GM18951 (cell line): ENCODE data around the gene KIF5B.
"Not testable (repeated sequence)": the region's sequence is repeated elsewhere in the genome, so short reads cannot be mapped to it uniquely, and the experiment has no call there.

ENCODE experiments used
- POLR2A ChIP-seq: IDR thresholded peaks from 4 replicates; pipeline ENCODE4 v1.6.1; 2011; ENCODE audit warnings: mild to moderate bottlenecking; ENCODE audit not compliant: insufficient read length, insufficient read depth; ENCODE audit errors: extremely low read depth
- in situ Hi-C: fragments of 300-500 bp; cut with MboI; formaldehyde crosslinking; loops from one replicate; pipeline ENCODE4 v1.12.0; 2022; ENCODE audit warnings: low sequenced_read_pairs, mixed read lengths, inconsistent platforms; ENCODE audit not compliant: unreplicated experiment

Gene KIF5B

DNA sequence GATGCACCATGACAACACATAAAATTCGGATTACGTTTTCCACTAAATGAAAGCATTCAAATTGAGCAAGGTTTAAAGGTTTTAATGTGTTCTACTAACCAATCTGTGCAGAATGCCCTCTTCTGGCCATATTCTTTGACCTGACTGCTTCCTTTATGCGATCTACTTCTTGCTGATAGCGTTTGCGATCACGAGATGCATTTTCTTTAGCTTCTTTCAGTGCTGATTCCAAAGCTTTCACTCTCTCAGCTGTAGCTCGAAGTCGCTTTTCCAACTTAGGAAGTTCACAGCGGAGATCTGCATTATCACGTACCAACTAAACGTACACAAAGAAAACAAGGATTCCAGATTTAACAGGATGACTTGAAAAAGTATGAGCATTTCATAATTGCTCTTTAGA is 39.2 kb downstream of the KIF5B start:
- no peak for TF ChIP-seq POLR2A
- in situ Hi-C loops, result no loop called here

DNA sequence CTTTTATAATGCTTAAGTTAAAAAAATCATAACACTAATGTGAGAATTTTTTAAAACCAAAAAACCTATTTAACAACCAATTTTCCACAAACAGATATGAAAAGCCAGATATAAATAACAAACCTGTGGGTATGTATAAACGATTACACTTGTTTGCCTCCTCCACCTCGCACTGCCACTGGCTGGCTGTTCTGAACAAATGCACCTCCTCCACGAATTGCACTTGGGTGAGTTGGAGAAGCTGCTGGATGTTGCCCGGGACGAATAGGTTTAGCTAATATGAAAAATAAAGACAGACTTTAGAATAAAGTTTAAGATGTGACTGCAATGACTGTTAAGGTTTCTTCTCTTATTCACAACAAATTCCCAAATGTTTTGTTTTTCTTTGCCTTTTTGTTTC is 40.8 kb downstream of the KIF5B start:
- no peak for TF ChIP-seq POLR2A

DNA sequence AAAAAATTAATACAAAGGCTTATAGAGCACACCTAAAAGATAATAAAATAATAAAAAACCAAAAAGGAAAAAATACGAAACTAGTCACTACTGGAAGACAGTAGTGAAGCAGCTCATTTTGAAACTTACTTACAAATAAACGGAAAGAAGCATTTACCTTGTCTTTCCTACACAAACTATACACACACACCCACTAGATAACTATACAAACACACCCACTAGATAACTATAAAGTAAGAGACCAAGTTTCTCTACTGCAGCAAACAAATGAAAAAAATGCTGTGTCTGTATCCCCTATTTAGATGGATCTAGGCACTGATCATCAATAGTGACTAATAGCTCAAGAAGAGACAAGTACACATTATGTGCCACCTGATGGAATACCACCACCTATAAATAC is 49.2 kb downstream of the KIF5B start:
- no peak for TF ChIP-seq POLR2A
- in situ Hi-C loops, result no loop called here

More for the DNA sequence above, 40.8 kb downstream of the KIF5B start:
- in situ Hi-C loops, result no loop called here

DNA sequence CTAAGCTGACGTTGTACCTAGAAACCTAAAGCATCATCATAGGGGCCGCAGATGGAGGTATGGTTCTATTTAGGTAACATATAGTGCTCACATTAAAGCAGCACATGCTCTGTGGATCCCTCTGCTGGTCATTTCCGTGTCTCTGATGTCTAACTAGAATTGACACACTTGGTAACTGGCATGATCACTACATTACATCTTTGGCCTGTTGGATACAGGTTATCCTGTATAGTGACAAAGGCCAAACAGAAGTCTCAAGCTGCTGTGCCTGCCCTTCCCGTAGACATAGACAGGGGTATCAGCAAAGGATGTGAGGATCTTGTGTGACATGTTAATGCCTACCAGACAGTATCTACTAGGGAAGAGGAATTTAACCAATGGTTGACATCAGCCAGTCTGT is 51.2 kb downstream of the KIF5B start:
- TF ChIP-seq POLR2A, result no peak
- in situ Hi-C loops, result no loop called here

DNA sequence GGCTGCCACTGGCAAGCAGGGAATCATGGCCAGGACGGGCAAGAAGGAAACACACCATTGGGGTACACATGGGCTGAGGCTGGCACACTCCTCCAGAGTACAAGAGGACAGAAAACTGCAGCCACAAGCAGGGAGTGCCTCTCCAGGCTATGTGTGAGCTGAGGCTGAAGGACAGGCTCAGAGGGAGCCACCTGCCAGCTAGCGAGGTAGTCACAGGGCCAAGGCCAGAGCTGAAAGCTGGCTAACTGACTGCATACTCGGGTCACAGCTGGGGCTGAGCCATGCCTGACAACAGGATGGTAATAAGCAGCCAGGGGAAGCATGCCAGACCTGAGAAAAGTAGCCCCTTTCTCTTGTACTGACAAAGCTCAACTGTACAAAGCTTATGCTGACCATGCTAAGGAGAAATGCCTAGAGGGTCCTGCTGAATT is 52.0 kb downstream of the KIF5B start:
- in situ Hi-C loops, result no loop called here
- TF ChIP-seq POLR2A, result no peak

DNA sequence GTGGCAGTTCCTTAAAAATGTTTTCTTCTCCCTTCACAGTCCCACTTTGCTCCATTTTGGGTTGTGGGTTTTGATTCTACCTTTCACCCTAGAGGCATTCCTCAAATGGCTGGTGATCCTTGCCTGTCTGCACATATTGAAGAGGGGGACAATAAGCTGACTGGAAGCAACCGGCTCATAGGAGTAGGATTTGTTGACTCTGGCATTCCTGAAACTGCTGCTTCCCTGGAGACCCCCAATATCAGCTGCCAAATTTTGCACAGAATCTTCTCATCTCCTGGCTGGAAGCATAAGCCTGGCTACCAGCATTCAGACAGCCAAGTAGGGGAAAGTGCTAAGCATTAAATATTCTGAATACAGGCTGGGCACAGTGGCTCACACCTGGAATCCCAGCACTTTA is 53.7 kb downstream of the KIF5B start:
- no peak for TF ChIP-seq POLR2A
- in situ Hi-C loops, result no loop called here

DNA sequence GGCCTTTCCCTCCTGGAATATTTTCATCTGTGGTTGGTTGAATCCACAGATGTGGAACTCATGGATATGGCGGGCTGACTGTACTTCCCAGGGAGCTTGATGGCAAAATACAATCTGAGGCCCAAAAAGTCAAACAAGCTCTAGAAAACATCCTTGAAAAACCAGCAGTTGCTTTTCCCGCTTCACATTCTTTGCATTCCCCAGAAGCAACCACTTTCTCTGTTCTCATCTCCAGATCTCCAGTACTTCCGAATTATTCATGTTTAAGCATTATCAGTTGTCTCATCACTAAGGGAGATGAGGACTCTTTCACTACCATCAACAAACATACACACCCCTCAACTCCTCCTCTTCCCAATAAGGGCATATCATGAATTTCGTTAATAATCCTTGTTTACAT is 55.3 kb downstream of the KIF5B start:
- no peak for TF ChIP-seq POLR2A
- in situ Hi-C loops, result no loop called here

DNA sequence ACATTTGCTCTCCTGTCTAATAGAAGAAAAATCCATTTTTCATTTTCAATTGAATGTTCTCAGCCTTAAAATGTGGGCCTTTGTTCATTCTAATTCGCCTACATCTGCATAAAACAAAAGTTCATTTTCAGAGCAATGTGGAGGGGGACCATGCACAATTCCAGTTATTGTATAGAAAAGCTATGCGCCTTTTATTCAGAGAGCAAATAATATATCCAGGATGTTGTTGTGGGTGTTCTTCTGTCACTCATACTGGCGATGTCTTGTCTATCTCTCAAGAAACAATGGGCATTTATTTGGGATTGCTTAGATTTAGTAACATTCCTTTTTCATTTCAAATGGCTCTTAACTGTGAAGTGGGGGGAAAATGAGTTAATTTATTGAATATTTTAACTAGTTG is 56.4 kb downstream of the KIF5B start:
- in situ Hi-C loops, result loop anchor here (5.0 kb wide), 1 partner anchor 133 kb away; no protein-coding TSS in a partner anchor
- TF ChIP-seq POLR2A, result no peak

DNA sequence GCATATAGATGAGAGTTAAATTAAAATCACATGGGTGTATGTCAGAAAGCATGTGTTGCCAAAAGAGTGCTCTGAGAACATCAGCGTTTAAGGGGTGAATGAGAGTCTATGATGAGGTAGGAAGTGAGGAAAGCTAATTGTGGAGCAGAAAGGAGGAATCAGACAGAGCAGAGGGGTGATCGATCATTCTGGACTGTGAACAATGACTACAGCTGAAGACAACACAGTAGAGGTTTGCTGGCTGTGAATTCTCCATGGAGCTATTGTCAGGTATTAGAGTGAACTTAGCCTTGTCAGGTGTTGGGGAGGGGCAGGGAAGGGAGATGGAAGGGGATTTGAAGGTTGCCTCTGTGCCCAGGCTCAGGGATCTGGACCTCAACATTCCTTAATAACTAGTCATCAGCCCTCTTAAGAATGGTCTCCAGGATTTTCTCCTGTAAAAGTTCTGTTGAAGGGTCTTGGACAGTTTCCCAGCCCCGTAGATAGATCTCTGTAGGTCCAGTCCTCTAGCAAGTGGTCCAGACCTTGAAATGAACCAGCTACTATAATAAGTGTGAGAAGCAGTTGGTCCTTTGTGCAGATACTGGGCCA is 57.1 kb downstream of the KIF5B start:
- no peak for TF ChIP-seq POLR2A
- in situ Hi-C loops, result loop anchor here (5.0 kb wide), 1 partner anchor 132 kb away; no protein-coding TSS in a partner anchor

DNA sequence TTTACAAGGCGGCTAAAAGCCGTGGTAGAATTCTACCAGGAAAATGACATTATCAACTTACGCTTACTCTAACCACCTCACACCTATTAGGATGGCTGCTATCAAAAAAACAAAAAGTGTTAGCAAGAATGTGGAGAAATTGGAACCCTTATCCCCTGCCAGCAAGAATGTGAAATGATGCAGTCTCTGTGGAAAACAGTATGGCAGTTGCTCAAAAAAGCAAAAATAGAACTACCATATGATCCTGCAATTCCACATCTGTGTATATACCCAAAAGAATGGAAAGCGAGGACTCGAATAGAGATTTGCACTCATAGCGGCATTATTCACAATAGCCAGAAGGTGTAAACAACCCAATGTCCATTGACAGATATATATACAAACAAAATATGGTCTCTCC is 61.3 kb downstream of the KIF5B start:
- no peak for TF ChIP-seq POLR2A
- in situ Hi-C loops, result loop anchor here (5.0 kb wide), 1 partner anchor 128 kb away; no protein-coding TSS in a partner anchor

DNA sequence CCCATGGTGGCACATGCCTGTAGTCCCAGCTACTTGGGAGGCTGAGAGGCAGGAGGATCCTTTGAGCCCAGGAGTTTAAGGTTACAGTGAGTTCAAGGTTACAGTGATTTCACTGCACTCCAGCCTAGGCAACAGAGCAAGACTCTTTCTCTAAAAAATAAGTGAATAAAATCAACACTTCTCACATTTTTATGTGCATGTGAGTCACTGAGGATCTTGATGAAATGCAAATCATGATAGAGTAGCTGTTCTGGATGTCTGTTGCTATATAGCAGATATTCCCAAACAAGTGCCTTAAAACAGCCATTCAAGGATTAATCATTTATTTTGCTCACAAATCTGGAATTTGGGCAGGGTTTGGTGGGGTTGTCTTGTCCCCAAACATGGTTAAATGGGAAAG is 65.3 kb downstream of the KIF5B start:
- in situ Hi-C loops, result no loop called here
- TF ChIP-seq POLR2A, result no peak

DNA sequence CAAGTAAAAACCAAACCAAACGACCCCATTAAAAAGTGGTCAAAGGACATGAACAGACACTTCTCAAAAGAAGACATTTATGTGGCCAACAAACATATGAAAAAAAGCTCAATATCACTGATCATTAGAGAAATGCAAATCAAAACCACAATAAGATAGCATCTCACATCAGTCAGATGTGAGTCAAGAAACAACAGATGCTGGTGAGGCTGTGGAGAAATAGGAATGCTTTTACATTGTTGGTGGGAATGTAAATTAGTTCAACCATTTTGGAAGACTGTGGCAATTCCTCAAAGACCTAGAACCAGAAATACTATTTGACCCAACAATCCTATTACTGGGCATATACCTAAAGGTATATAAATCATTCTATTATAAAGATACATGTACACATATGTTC is 68.4 kb downstream of the KIF5B start:
- in situ Hi-C loops, result not testable (repeated sequence)

DNA sequence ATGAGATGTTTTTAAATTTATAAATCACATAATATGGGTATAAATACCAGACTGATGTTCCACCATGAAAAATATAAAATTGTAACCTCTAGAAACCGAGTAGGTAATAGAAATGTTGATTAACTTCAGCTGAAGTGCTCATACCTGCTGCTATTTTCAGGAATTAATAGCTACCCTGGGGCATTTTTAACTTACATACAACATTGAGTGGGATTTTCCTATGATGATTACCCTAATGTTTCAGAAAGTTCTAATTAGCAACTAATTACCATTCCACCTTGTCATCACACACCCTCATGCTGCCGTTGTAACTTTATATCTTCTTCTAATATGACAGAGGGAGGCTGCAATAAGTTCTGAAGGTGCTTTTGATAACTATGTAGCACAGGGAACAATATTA is 74.1 kb downstream of the KIF5B start:
- in situ Hi-C loops, result no loop called here
- no peak for TF ChIP-seq POLR2A

DNA sequence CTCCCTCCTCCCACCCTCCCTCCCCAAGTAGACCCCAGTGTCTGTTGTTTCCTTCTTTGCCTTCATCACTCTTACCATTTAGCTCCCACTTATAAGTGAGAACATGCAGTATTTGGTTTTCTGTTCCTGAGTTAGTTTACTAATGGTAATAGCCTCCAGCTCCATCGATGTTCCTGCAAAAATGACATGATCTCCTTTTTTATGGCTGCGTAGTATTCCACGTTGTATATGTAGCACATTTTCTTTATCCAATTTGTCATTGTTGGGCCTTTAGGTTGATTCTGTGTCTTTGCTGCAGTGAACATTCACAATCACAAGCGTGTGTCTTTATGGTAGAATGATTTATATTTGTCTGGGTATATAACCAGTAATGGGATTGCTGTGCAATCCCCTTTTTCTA is 75.8 kb downstream of the KIF5B start:
- in situ Hi-C loops, result no loop called here
- no peak for TF ChIP-seq POLR2A

DNA sequence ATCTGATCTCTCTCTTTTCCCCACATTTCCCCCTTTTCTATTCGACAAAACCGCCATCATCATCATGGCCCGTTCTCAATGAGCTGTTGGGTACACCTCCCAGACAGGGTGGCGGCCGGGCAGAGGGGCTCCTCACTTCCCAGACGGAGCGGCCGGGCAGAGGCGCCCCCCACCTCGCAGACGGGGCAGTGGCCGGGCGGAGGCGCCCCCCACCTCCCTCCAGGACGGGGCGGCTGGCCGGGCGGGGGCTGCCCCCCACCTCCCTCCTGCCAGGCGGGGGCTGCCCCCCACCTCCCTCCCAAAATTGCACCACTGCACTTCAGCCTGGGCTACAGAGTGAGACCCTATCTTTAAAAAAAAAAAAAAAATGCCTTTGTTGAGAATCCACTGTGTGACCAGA is 77.2 kb downstream of the KIF5B start:
- in situ Hi-C loops, result not testable (repeated sequence)
